Astrocyte (in vitro differentiated cells and primary cell): ENCODE results near the gene EMID1. TPM values are rescaled to one million over a fixed set of nuclear protein-coding genes. Genes with fewer than 3 reads are reported as not detected.

Source experiments
- DNase-seq: peaks from one replicate; pipeline ENCODE4 v3.0.0-alpha.2; 2010; ENCODE audit warnings: low read depth
- FAIRE-seq: peaks from 2 replicates; lab custom pipeline; 2011; peaks lifted over from hg19 to GRCh38; lab: Jason Lieb, UNC
- H2AFZ ChIP-seq: 2 replicates; pipeline ENCODE4 v1.6.0; 2012; ENCODE audit warnings: low read depth, low read length, inconsistent platforms
- H3K27ac ChIP-seq: 2 replicates; pipeline ENCODE4 v1.5.1; 2011; ENCODE audit warnings: low read depth, low read length, inconsistent platforms
- H3K27me3 ChIP-seq: 2 replicates; pipeline ENCODE4 v1.6.0; 2011; ENCODE audit warnings: low read length, inconsistent platforms; ENCODE audit not compliant: insufficient read depth
- H3K36me3 ChIP-seq: 2 replicates; pipeline ENCODE4 v1.5.1; 2011; ENCODE audit warnings: low read length, inconsistent platforms; ENCODE audit not compliant: insufficient read depth
- H3K4me1 ChIP-seq: 2 replicates; pipeline ENCODE4 v1.5.1; 2011; ENCODE audit warnings: low read length, inconsistent platforms; ENCODE audit not compliant: insufficient read depth
- H3K4me2 ChIP-seq: 2 replicates; pipeline ENCODE4 v1.6.0; 2012; ENCODE audit warnings: low read length, inconsistent platforms
- H3K4me3 ChIP-seq: 2 replicates; pipeline ENCODE4 v1.5.1; 2011; ENCODE audit warnings: low read depth, mild to moderate bottlenecking, low read length, inconsistent platforms; ENCODE audit not compliant: insufficient read depth
- H3K79me2 ChIP-seq: 2 replicates; pipeline ENCODE4 v1.6.0; 2012; ENCODE audit warnings: mild to moderate bottlenecking, low read length, inconsistent platforms; ENCODE audit not compliant: insufficient read depth
- H3K9ac ChIP-seq: 2 replicates; pipeline ENCODE4 v1.6.0; 2012; ENCODE audit warnings: mild to moderate bottlenecking, low read length, inconsistent platforms
- H3K9me3 ChIP-seq: 2 replicates; pipeline ENCODE4 v1.5.1; 2012; ENCODE audit warnings: low read depth, mild to moderate bottlenecking, low read length, inconsistent platforms; ENCODE audit not compliant: insufficient read depth
- H4K20me1 ChIP-seq: 2 replicates; pipeline ENCODE4 v1.6.0; 2012; ENCODE audit warnings: low read length, inconsistent platforms; ENCODE audit not compliant: insufficient read depth
- H3K27ac Mint-ChIP-seq: one replicate; pipeline ENCODE4 v1.8.0; 2021; ENCODE audit warnings: mild to moderate bottlenecking, mixed read lengths; ENCODE audit not compliant: unreplicated experiment
- H3K27me3 Mint-ChIP-seq: one replicate; pipeline ENCODE4 v1.8.0; 2021; ENCODE audit warnings: low read depth, mixed read lengths; ENCODE audit not compliant: unreplicated experiment
- H3K36me3 Mint-ChIP-seq: one replicate; pipeline ENCODE4 v1.8.0; 2021; ENCODE audit warnings: low read depth, mixed read lengths; ENCODE audit not compliant: unreplicated experiment
- H3K4me1 Mint-ChIP-seq: one replicate; pipeline ENCODE4 v1.8.0; 2021; ENCODE audit warnings: low read depth, mixed read lengths; ENCODE audit not compliant: unreplicated experiment
- H3K4me3 Mint-ChIP-seq: one replicate; pipeline ENCODE4 v1.8.0; 2021; ENCODE audit warnings: mild to moderate bottlenecking, moderate library complexity, mixed read lengths; ENCODE audit not compliant: unreplicated experiment
- H3K9me3 Mint-ChIP-seq: one replicate; pipeline ENCODE4 v1.8.0; 2021; ENCODE audit warnings: mild to moderate bottlenecking, mixed read lengths; ENCODE audit not compliant: unreplicated experiment
- EZH2 ChIP-seq: IDR thresholded peaks from 2 replicates; pipeline ENCODE4 v1.6.1; 2012; ENCODE audit warnings: mild to moderate bottlenecking, low read length, inconsistent platforms; ENCODE audit not compliant: insufficient read depth
- total RNA-seq: library from RNA; stranded (reverse); gene quantifications from 2 replicates; pipeline ENCODE4 v1.2.1, GENCODE V29; 2021
- TF ChIP-seq, protein P1 (sequence below): IDR thresholded peaks from 2 replicates; pipeline ENCODE4 v1.5.1; 2011; ENCODE audit warnings: low read depth, mild to moderate bottlenecking, inconsistent platforms, low read length, moderate library complexity; ENCODE audit not compliant: insufficient read depth

Gene EMID1
- total RNA-seq, 1 donor from 2014 or later: 0.34 TPM

GRCh38 chr22:29184849-29185490 is 20.7 kb upstream of the EMID1 start:
- Mint-ChIP-seq H3K4me3 (no peak overlapping the region), H3K36me3 (no peaks in the 10 kb centered on the region), H3K9me3 (no peaks in the 10 kb centered on the region), H3K27me3 (peaks cover 23% of the 10 kb centered on the region), H3K4me1 (no peaks in the 10 kb centered on the region), H3K27ac (no peak overlapping the region)
- no peak overlapping the region for H3K4me2 ChIP-seq
- no peak overlapping the region for H3K9ac ChIP-seq
- H2AFZ ChIP-seq: no peak overlapping the region
- H3K9me3 ChIP-seq: no peaks in the 10 kb centered on the region
- TF ChIP-seq, protein P1, sequence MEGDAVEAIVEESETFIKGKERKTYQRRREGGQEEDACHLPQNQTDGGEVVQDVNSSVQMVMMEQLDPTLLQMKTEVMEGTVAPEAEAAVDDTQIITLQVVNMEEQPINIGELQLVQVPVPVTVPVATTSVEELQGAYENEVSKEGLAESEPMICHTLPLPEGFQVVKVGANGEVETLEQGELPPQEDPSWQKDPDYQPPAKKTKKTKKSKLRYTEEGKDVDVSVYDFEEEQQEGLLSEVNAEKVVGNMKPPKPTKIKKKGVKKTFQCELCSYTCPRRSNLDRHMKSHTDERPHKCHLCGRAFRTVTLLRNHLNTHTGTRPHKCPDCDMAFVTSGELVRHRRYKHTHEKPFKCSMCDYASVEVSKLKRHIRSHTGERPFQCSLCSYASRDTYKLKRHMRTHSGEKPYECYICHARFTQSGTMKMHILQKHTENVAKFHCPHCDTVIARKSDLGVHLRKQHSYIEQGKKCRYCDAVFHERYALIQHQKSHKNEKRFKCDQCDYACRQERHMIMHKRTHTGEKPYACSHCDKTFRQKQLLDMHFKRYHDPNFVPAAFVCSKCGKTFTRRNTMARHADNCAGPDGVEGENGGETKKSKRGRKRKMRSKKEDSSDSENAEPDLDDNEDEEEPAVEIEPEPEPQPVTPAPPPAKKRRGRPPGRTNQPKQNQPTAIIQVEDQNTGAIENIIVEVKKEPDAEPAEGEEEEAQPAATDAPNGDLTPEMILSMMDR: no peak
- TF ChIP-seq EZH2: no peak
- no peaks in the 10 kb centered on the region for H3K36me3 ChIP-seq
- H3K4me3 ChIP-seq: no peak overlapping the region
- no peaks in the 10 kb centered on the region for H4K20me1 ChIP-seq
- no peaks in the 10 kb centered on the region for H3K79me2 ChIP-seq
- H3K27ac ChIP-seq: no peak overlapping the region
- H3K4me1 ChIP-seq: no peaks in the 10 kb centered on the region
- H3K27me3 ChIP-seq: no peaks in the 10 kb centered on the region
- DNase-seq (no peak), FAIRE-seq (no peak)

DNA sequence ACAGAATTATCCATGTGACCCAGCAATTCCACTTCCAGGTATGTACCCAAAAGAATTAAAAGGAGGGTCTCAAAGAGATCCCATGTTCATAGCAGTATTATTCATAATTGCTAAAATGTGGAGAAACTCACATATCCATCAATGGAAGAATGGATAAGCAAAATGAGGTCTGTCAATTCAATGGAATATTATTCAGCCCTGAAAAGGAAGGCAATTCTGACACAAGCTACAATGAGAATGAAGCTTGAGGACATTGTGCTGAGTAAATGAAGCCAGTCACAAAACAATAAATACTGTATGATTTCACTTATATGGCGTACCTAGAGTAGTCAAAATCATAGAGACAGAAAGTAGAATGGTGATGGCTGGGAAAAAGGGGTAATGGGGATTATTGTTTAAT is 19.4 kb upstream of the EMID1 start:
- no peak overlapping the region for H2AFZ ChIP-seq
- H3K9ac ChIP-seq: no peak overlapping the region
- FAIRE-seq (no peak), DNase-seq (no peak)
- Mint-ChIP-seq H3K27me3 (peaks cover 22% of the 10 kb centered on the region), H3K4me1 (no peaks in the 10 kb centered on the region), H3K4me3 (no peak overlapping the region), H3K36me3 (no peaks in the 10 kb centered on the region), H3K27ac (no peak overlapping the region), H3K9me3 (no peaks in the 10 kb centered on the region)
- no peaks in the 10 kb centered on the region for H3K9me3 ChIP-seq
- no peaks in the 10 kb centered on the region for H3K27me3 ChIP-seq
- H4K20me1 ChIP-seq: no peaks in the 10 kb centered on the region
- H3K4me1 ChIP-seq: no peaks in the 10 kb centered on the region
- no peaks in the 10 kb centered on the region for H3K36me3 ChIP-seq
- H3K4me2 ChIP-seq: no peak overlapping the region
- TF ChIP-seq, protein P1: no peak
- TF ChIP-seq EZH2: no peak
- H3K27ac ChIP-seq: no peak overlapping the region
- no peaks in the 10 kb centered on the region for H3K79me2 ChIP-seq
- no peak overlapping the region for H3K4me3 ChIP-seq

- Histone ChIP-seq H3K27me3 (no peaks in the 10 kb centered on the region), H3K4me3 (no peak overlapping the region), H3K9ac (no peak overlapping the region), H3K4me2 (no peak overlapping the region), H3K4me1 (no peaks in the 10 kb centered on the region), H3K9me3 (no peaks in the 10 kb centered on the region), H4K20me1 (no peaks in the 10 kb centered on the region), H2AFZ (no peak overlapping the region), H3K79me2 (no peaks in the 10 kb centered on the region), H3K36me3 (no peaks in the 10 kb centered on the region), H3K27ac (no peak overlapping the region)
- Mint-ChIP-seq H3K4me1 (no peaks in the 10 kb centered on the region), H3K4me3 (no peak overlapping the region), H3K27me3 (peaks cover 21% of the 10 kb centered on the region), H3K36me3 (no peaks in the 10 kb centered on the region), H3K9me3 (no peaks in the 10 kb centered on the region), H3K27ac (no peak overlapping the region)
- TF ChIP-seq EZH2: no peak
- TF ChIP-seq, protein P1: no peak
- no peak for DNase-seq
- FAIRE-seq: no peak
Observed at GRCh38 chr22:29187831-29188230, 17.9 kb upstream of the EMID1 start.
